ENCODE results near the gene HOXC11.

The HOXC11 gene

GRCh38 chr12:53975064-53975471 lies 2.1 kb downstream of the HOXC11 start:
- DNase-seq, result no peak

- DNase-seq, result no peak
These were observed 2.7 kb downstream of the HOXC11 start for GRCh38 chr12:53975479-53976152.

- no peak for DNase-seq
These were observed 3.4 kb downstream of the HOXC11 start for GRCh38 chr12:53976172-53976822.

- no peak for DNase-seq
These were observed 4.1 kb downstream of the HOXC11 start for GRCh38 chr12:53976823-53977595.

- no peak for DNase-seq
These were observed 4.9 kb downstream of the HOXC11 start for GRCh38 chr12:53977596-53978445.

GRCh38 chr12:53978477-53979356 lies 5.8 kb downstream of the HOXC11 start:
- DNase-seq, result no peak

- no peak for DNase-seq
These were observed 7.3 kb downstream of the HOXC11 start for GRCh38 chr12:53980104-53980801.

- no peak for DNase-seq
These were observed 8.0 kb downstream of the HOXC11 start for GRCh38 chr12:53980802-53981496.

GRCh38 chr12:53981634-53982565 lies 9.0 kb downstream of the HOXC11 start:
- no peak for DNase-seq

- DNase-seq, result no peak
These were observed 10.0 kb downstream of the HOXC11 start for GRCh38 chr12:53982648-53983567.

GRCh38 chr12:53983568-53983949 lies 10.6 kb downstream of the HOXC11 start:
- DNase-seq, result no peak

- no peak for DNase-seq
These were observed 11.1 kb downstream of the HOXC11 start for GRCh38 chr12:53983950-53984572.

GRCh38 chr12:53984901-53985691 lies 12.2 kb downstream of the HOXC11 start, which contains the start of gene HOXC10:
Gene HOXC10 (plus strand): TSS chr12:53985146. CDS start chr12:53985260, 114 bp downstream.
- no peak for DNase-seq

- DNase-seq, result no peak
These were observed 12.7 kb downstream of the HOXC11 start for GRCh38 chr12:53985692-53985993.

GRCh38 chr12:53985994-53986685 lies 13.2 kb downstream of the HOXC11 start:
- no peak for DNase-seq

GRCh38 chr12:53986686-53987483 lies 14.0 kb downstream of the HOXC11 start:
- DNase-seq, result no peak

Measured in NCI-H526 treated with DMSO at 0.1 percent for 48 hours (cell line).